Measurements from ENCODE around the gene USP3. TPM values are rescaled to one million over a fixed set of nuclear protein-coding genes. Genes with fewer than 3 reads are reported as not detected.
A peak's percentile ranks its signal among the peaks of the same experiment; 100 is the strongest.

Gene USP3
- total and polyA plus RNA-seq, 2 of the 13 experiments (the other 11 are each of a cell fraction or from before 2014, with no cell fraction given): 14.3 to 61.2 TPM

- TF ChIP-seq, protein P1, sequence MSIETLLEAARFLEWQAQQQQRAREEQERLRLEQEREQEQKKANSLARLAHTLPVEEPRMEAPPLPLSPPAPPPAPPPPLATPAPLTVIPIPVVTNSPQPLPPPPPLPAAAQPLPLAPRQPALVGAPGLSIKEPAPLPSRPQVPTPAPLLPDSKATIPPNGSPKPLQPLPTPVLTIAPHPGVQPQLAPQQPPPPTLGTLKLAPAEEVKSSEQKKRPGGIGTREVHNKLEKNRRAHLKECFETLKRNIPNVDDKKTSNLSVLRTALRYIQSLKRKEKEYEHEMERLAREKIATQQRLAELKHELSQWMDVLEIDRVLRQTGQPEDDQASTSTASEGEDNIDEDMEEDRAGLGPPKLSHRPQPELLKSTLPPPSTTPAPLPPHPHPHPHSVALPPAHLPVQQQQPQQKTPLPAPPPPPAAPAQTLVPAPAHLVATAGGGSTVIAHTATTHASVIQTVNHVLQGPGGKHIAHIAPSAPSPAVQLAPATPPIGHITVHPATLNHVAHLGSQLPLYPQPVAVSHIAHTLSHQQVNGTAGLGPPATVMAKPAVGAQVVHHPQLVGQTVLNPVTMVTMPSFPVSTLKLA (IDR thresholded peaks at IDR 0.05): peak; percentile 79
- TF ChIP-seq JARID2 (CRISPR knock-in tag; IDR thresholded peaks at IDR 0.05; ENCODE audit: insufficient replicate concordance) (no peak), ZFY (CRISPR knock-in tag; IDR thresholded peaks at IDR 0.05) (no peak), ZFP36L1 (CRISPR knock-in tag; IDR thresholded peaks at IDR 0.05) (peak; percentile 62; the same call in 1 of the 2 replicates), NCOA2 (CRISPR knock-in tag; IDR thresholded peaks at IDR 0.05) (peak; percentile 80), ZFX (CRISPR knock-in tag; IDR thresholded peaks at IDR 0.05; ENCODE audit: low read depth) (no peak), XRCC5 (optimal IDR thresholded peaks at IDR 0.05; ENCODE audit: low read length) (no peak), PTBP1 (IDR thresholded peaks at IDR 0.05; ENCODE audit: low read depth, low read length, poor library complexity, severe bottlenecking) (no peak), NR0B2 (CRISPR knock-in tag; IDR thresholded peaks at IDR 0.05) (no peak), ZNF549 (CRISPR knock-in tag; IDR thresholded peaks at IDR 0.05) (no peak), CHCHD3 (CRISPR knock-in tag; IDR thresholded peaks at IDR 0.05) (no peak), CREM (IDR thresholded peaks at IDR 0.05) (no peak), CREM (CRISPR knock-in tag; IDR thresholded peaks at IDR 0.05) (no peak), NFE2 (CRISPR knock-in tag; IDR thresholded peaks at IDR 0.05) (no peak), RAD51 (IDR thresholded peaks at IDR 0.05; ENCODE audit: borderline replicate concordance) (no peak), BCL6 (CRISPR knock-in tag; IDR thresholded peaks at IDR 0.05) (peak; percentile 56; the same call in 1 of the 2 replicates), GRHL1 (CRISPR knock-in tag; conservative IDR thresholded peaks at IDR 0.05) (no peak), ZNF772 (CRISPR knock-in tag; IDR thresholded peaks at IDR 0.05) (peak; percentile 59; the same call in 1 of the 2 replicates), ZNF83 (CRISPR knock-in tag; IDR thresholded peaks at IDR 0.05; ENCODE audit: borderline replicate concordance) (no peak), ZNF512 (CRISPR knock-in tag; IDR thresholded peaks at IDR 0.05) (no peak), ELK4 (CRISPR knock-in tag; IDR thresholded peaks at IDR 0.05; ENCODE audit: borderline replicate concordance) (no peak), ZNF781 (CRISPR knock-in tag; IDR thresholded peaks at IDR 0.05; ENCODE audit: borderline replicate concordance, not compliant biosample characterization) (peak; percentile 48), ZC3H13 (CRISPR knock-in tag; IDR thresholded peaks at IDR 0.05) (no peak), KLF9 (CRISPR knock-in tag; IDR thresholded peaks at IDR 0.05; ENCODE audit: low read depth) (no peak), KLF11 (CRISPR knock-in tag; IDR thresholded peaks at IDR 0.05) (0 out of 2 replicates have a peak, but pooled peaks have one; percentile 62)
These were observed 37.8 kb upstream of the USP3 start (continued) for GRCh38 chr15:63466378-63467192.

Measured in HepG2 (cell line).